ENCODE results near the gene OSBPL1A.

DNA sequence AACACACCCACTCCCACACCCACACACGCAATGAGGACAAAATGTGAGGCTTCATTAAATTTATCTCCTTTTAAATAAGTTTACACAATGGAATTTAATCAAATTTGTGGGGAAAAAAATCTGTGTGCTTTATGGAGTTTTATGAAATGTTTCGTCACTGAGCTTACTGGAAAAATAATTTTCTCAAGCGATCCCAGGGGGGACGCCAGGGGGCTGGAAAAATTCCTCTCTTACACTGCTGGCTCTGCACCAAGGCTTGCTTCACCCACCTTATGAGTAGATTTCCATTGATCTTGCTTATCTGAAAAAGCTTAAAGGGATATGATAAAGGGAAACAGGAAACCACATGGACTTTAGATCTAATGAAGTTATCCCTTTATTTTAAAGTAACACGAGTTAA lies 163.3 kb downstream of the OSBPL1A start:
- TF ChIP-seq, protein P1, sequence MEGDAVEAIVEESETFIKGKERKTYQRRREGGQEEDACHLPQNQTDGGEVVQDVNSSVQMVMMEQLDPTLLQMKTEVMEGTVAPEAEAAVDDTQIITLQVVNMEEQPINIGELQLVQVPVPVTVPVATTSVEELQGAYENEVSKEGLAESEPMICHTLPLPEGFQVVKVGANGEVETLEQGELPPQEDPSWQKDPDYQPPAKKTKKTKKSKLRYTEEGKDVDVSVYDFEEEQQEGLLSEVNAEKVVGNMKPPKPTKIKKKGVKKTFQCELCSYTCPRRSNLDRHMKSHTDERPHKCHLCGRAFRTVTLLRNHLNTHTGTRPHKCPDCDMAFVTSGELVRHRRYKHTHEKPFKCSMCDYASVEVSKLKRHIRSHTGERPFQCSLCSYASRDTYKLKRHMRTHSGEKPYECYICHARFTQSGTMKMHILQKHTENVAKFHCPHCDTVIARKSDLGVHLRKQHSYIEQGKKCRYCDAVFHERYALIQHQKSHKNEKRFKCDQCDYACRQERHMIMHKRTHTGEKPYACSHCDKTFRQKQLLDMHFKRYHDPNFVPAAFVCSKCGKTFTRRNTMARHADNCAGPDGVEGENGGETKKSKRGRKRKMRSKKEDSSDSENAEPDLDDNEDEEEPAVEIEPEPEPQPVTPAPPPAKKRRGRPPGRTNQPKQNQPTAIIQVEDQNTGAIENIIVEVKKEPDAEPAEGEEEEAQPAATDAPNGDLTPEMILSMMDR (IDR thresholded peaks at IDR 0.05) = no peak
- no peak for TF ChIP-seq POLR2A (IDR thresholded peaks at IDR 0.05)

Measured in right lobe of liver (tissue), 4 donors.